KMS-11 (cell line): ENCODE results near the gene ACAN.

ENCODE experiments used
- H2AFZ ChIP-seq: fragments of 200-600 bp; sonication (generic); 2 replicates; pipeline ENCODE4 v1.6.1; 2016; ENCODE audit warnings: antibody characterized with exemption, mixed run types, low read depth
- H3K27ac ChIP-seq: fragments of 200-600 bp; sonication (generic); 2 replicates; pipeline ENCODE4 v1.6.1; 2016; ENCODE audit warnings: mild to moderate bottlenecking, mixed run types
- H3K27me3 ChIP-seq: fragments of 200-600 bp; sonication (generic); 2 replicates; pipeline ENCODE4 v1.6.1; 2017; ENCODE audit warnings: mild to moderate bottlenecking, low read depth, mixed run types, moderate library complexity; ENCODE audit not compliant: insufficient read depth
- H3K36me3 ChIP-seq: fragments of 200-600 bp; sonication (generic); 2 replicates; pipeline ENCODE4 v1.6.1; 2017; ENCODE audit warnings: mild to moderate bottlenecking, mixed run types; ENCODE audit not compliant: insufficient read depth
- H3K4me1 ChIP-seq: fragments of 200-600 bp; sonication (generic); 2 replicates; pipeline ENCODE4 v1.6.1; 2016; ENCODE audit warnings: mild to moderate bottlenecking, low read depth, mixed run types; ENCODE audit not compliant: poor library complexity, severe bottlenecking
- H3K4me2 ChIP-seq: fragments of 200-600 bp; sonication (generic); 2 replicates; pipeline ENCODE4 v1.7.0; 2016; ENCODE audit warnings: mild to moderate bottlenecking, mixed run types
- H3K4me3 ChIP-seq: fragments of 200-600 bp; sonication (generic); IDR thresholded peaks from 2 replicates; pipeline ENCODE4 v1.6.1; 2017; ENCODE audit warnings: low read depth, low read length, mixed read lengths; ENCODE audit not compliant: insufficient read depth
- H3K79me2 ChIP-seq: fragments of 200-600 bp; sonication (generic); 2 replicates; pipeline ENCODE4 v1.6.1; 2016; ENCODE audit warnings: low read depth, mixed run types; ENCODE audit not compliant: insufficient read depth
- H3K9ac ChIP-seq: fragments of 200-600 bp; sonication (generic); 2 replicates; pipeline ENCODE4 v1.6.1; 2016; ENCODE audit warnings: mild to moderate bottlenecking, mixed run types
- H4K20me1 ChIP-seq: fragments of 200-600 bp; sonication (generic); 2 replicates; pipeline ENCODE4 v1.6.1; 2016; ENCODE audit warnings: mild to moderate bottlenecking, mixed run types; ENCODE audit not compliant: insufficient read depth
- CTCF ChIP-seq: fragments of 200-600 bp; sonication (generic); conservative IDR thresholded peaks from 2 replicates; pipeline ENCODE4 v1.6.1; 2017; ENCODE audit warnings: low read depth, mild to moderate bottlenecking, antibody characterized with exemption, low read length, moderate library complexity, mixed read lengths

ACAN gene

DNA sequence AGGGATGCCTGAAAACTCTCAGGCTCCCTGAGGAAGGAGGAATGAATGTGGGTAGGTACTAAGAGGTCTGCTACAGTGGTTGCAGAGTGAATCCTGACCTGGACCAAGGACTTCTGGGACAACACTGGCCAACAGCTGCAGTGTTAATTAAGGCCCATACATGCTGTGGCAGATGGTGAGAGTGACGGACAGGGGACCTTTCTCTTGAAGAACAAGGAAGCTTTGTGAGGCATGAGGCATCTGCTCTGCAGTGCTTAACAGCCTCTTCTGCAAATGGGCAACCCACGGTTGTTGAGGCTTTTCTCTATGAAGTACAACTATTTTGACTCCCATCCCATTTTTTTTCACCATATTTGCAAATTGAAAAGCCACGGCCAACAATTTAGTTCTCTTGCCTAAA, 26.6 kb upstream of the ACAN start:
- Histone ChIP-seq H3K4me1 (no peaks in the 10 kb centered on the region), H3K79me2 (no peaks in the 10 kb centered on the region), H3K27ac (no peak overlapping the region), H3K9ac (no peak overlapping the region), H3K36me3 (no peaks in the 10 kb centered on the region), H3K4me2 (no peak overlapping the region), H3K4me3 (no peak overlapping the region), H2AFZ (no peak overlapping the region), H4K20me1 (no peaks in the 10 kb centered on the region), H3K27me3 (no peaks in the 10 kb centered on the region)
- no peak for TF ChIP-seq CTCF

DNA sequence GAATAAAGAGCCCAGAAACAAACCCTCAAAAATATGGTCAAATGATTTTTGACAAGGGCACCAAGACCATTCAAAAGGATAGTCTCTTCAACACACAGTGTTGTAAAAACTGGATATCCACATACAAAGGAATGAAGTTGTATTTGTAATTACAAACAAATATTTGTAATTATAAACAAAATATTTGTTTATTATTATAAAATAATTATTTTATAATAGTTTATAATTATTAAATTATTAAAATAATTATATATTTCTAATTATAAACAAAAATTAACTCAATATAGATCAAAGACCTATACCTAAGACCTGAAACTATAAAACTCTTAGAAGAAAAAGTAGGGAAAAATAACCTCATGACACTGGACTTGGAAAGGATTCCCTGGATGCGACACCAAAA, 23.3 kb upstream of the ACAN start:
- no peaks in the 10 kb centered on the region for H3K27me3 ChIP-seq
- no peaks in the 10 kb centered on the region for H3K79me2 ChIP-seq
- no peak overlapping the region for H2AFZ ChIP-seq
- no peak overlapping the region for H3K4me2 ChIP-seq
- no peak overlapping the region for H3K9ac ChIP-seq
- no peaks in the 10 kb centered on the region for H3K4me1 ChIP-seq
- H3K36me3 ChIP-seq, result no peaks in the 10 kb centered on the region
- TF ChIP-seq CTCF, result no peak
- no peak overlapping the region for H3K27ac ChIP-seq
- no peaks in the 10 kb centered on the region for H4K20me1 ChIP-seq
- H3K4me3 ChIP-seq, result no peak overlapping the region

- H4K20me1 ChIP-seq, result no peaks in the 10 kb centered on the region
- TF ChIP-seq CTCF, result no peak
- no peak overlapping the region for H3K4me2 ChIP-seq
- H2AFZ ChIP-seq, result no peak overlapping the region
- no peak overlapping the region for H3K4me3 ChIP-seq
- H3K4me1 ChIP-seq, result no peaks in the 10 kb centered on the region
- H3K36me3 ChIP-seq, result no peaks in the 10 kb centered on the region
- H3K27me3 ChIP-seq, result no peaks in the 10 kb centered on the region
- H3K9ac ChIP-seq, result no peak overlapping the region
- H3K79me2 ChIP-seq, result no peaks in the 10 kb centered on the region
- no peak overlapping the region for H3K27ac ChIP-seq
Measured at GRCh38 chr15:88782465-88782864, 20.8 kb upstream of the ACAN start.

- Histone ChIP-seq H3K9ac (no peak overlapping the region), H3K27me3 (no peaks in the 10 kb centered on the region)
Measured at GRCh38 chr15:88785217-88785616, 18.0 kb upstream of the ACAN start.

More at GRCh38 chr15:88785217-88785616, 18.0 kb upstream of the ACAN start:
- Histone ChIP-seq H3K36me3 (no peaks in the 10 kb centered on the region), H3K27ac (no peak overlapping the region), H2AFZ (no peak overlapping the region), H3K4me1 (no peaks in the 10 kb centered on the region), H3K4me2 (no peak overlapping the region), H3K79me2 (no peaks in the 10 kb centered on the region), H3K4me3 (no peak overlapping the region), H4K20me1 (no peaks in the 10 kb centered on the region)
- no peak for TF ChIP-seq CTCF
